Kidney epithelial cell (primary cell): ENCODE results near the gene RAD54L. TPM values are rescaled to one million over a fixed set of nuclear protein-coding genes. Genes with fewer than 3 reads are reported as not detected.

Experiments used
- DNase-seq: peaks from one replicate; pipeline ENCODE4 v3.0.0-alpha.2; 2010; ENCODE audit warnings: low read depth
- H3K27me3 ChIP-seq: 2 replicates; pipeline ENCODE4 v1.6.0; 2011; ENCODE audit warnings: low read length; ENCODE audit not compliant: control insufficient read depth, insufficient read depth
- H3K36me3 ChIP-seq: 2 replicates; pipeline ENCODE4 v1.5.1; 2011; ENCODE audit warnings: low read length; ENCODE audit not compliant: control insufficient read depth, insufficient read depth
- H3K4me3 ChIP-seq: 2 replicates; pipeline ENCODE4 v1.5.1; 2011; ENCODE audit warnings: low read depth, mild to moderate bottlenecking, control low read depth, low read length
- CTCF ChIP-seq: IDR thresholded peaks from 2 replicates; pipeline ENCODE4 v1.5.1; 2011; ENCODE audit warnings: mild to moderate bottlenecking, moderate library complexity, low read length, control low read depth, inconsistent platforms; ENCODE audit not compliant: insufficient read depth, poor library complexity, severe bottlenecking
- total RNA-seq: library from RNA; depleted of rRNA; stranded (reverse); fragments of >200 nt; gene quantifications from 2 replicates; pipeline ENCODE4 v1.2.3, GENCODE V29; 2015

RAD54L gene
- total RNA-seq, 1 donor from 2014 or later = 6.1 TPM

DNA sequence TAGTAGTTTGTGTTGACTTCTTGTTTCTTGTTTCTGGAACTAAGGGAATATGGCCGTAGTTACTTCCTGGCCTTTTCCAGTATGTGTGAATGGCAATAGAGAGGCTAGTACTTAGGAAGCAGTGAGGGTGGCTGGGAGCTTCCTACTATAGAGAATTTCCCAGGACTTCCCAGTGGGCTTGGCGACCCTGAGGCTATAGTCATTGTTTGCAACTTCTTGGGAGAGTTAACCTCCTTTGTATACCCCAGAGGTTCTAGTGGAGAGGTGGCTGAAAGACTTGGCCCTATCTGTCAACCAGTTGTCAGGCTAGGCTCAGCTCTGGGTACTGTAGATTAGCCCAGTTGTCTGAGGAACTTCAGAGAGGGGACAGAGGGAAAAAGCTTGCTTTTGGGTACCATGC is 15.6 kb downstream of the RAD54L start:
- H3K36me3 ChIP-seq = peaks cover 1% of the 10 kb centered on the region
- no peaks in the 10 kb centered on the region for H3K27me3 ChIP-seq
- H3K4me3 ChIP-seq = no peak overlapping the region
- no peak for DNase-seq
- no peak for TF ChIP-seq CTCF

DNA sequence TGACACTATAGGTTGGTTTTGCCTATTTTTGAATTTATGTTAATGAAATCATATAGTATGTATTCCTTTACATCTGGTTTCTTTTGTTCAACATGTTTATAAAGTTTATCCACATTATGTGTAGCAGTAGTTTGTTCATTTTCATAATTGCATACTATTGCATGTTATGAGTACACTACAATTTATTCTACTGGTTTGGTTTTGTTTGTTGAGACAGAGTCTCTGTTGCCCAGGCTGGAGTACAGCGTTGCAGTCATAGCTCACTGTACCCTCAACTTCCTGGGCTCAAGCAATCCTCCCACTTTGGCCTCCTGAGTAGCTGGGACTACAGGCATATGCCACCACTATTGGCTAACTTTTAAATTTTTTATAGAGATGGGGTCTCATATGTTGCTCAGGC is 21.0 kb downstream of the RAD54L start:
- H3K36me3 ChIP-seq = peaks cover 3% of the 10 kb centered on the region
- H3K27me3 ChIP-seq = no peaks in the 10 kb centered on the region
- no peak for DNase-seq
- TF ChIP-seq CTCF = no peak
- no peak overlapping the region for H3K4me3 ChIP-seq

DNA sequence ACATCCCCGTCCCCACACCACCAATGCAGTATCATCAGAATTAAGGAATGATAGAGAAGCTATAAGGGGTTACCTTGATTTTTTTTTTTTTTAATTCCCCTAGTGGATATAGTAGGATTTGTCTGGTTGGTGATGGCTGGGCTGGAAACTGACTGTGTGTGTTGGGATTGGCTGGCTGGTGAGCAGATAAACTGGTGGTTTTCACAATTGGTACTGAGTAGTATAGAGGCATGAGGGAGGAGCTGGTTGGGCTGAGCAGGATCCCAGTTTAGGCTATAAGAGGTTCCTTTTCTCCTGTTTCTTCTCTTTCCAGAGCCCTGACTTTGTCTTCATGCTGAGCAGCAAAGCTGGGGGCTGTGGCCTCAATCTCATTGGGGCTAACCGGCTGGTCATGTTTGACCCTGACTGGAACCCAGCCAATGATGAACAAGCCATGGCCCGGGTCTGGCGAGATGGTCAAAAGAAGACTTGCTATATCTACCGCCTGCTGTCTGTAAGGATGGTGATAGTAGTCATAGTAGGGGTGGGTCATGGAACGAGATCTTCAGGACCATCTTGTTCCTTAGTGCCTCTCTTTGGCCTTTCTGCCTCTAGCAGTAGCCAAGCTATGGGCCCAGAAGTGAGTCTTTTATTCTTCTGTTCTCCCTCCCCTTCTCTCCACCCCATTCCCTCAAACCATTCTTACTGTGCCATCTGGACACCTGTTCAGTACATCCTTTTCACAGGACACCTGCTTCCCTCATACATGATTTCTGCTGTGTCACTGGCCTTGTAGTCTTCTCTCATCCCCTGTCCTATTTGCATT is 26.9 kb downstream of the RAD54L start:
- no peak for DNase-seq
- Histone ChIP-seq H3K27me3 (no peaks in the 10 kb centered on the region), H3K4me3 (no peak overlapping the region), H3K36me3 (peaks cover 2% of the 10 kb centered on the region)
- TF ChIP-seq CTCF = no peak

GRCh38 chr1:46275030-46275337 is 27.4 kb downstream of the RAD54L start:
- no peak overlapping the region for H3K4me3 ChIP-seq
- no peak for TF ChIP-seq CTCF
- H3K27me3 ChIP-seq = no peaks in the 10 kb centered on the region
- H3K36me3 ChIP-seq = peaks cover 2% of the 10 kb centered on the region
- no peak for DNase-seq

DNA sequence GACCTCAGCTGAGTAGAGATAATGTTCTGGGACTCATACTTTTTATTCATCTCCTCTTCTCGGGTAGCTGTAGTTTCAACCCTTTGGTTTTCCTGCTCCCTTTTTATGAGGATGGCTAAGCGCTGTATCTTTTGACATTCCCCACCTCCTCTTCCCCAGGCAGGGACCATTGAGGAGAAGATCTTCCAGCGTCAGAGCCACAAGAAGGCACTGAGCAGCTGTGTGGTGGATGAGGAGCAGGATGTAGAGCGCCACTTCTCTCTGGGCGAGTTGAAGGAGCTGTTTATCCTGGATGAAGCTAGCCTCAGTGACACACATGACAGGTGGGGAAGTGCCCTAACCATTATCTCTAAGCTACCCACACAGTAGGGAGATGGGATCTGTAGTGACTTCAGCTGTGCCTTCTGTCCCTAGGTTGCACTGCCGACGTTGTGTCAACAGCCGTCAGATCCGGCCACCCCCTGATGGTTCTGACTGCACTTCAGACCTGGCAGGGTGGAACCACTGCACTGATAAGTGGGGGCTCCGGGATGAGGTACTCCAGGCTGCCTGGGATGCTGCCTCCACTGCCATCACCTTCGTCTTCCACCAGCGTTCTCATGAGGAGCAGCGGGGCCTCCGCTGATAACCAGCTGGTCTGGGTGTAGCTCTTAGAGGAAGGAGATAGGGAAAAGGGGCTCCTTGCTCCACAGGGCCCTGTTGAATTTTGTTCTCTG is 30.3 kb downstream of the RAD54L start:
- no peak for TF ChIP-seq CTCF
- DNase-seq = no peak
- no peak overlapping the region for H3K4me3 ChIP-seq
- H3K27me3 ChIP-seq = no peaks in the 10 kb centered on the region
- H3K36me3 ChIP-seq = peaks cover 2% of the 10 kb centered on the region
